ENCODE data around the gene PIBF1.
"Not testable (repeated sequence)": the region's sequence is repeated elsewhere in the genome, so short reads cannot be mapped to it uniquely, and the experiment has no call there.

PIBF1 gene

DNA sequence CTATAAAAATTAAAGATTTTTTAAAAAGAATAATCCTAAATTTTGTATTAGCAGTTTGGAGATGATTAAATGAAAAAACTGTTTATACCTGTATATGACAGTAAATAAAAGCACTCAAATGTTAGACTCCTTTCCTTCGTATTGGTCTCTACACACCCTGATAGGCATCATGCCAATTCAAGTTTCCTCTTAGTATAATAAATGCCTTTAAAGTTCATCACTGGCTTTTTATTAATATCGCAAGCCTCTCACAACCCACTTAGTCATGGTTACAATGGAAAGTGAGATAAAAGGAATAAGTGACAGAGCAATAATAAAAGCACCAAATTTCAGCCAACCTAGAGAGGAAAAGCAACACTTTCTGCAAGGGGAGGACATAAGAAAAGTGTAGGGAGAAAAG lies 102.2 kb downstream of the PIBF1 start:
- no peak for TF ChIP-seq CTCF (IDR thresholded peaks at IDR 0.05; ENCODE audit: low read depth, low read length)
- H3K4me3 ChIP-seq (ENCODE audit: low read depth, low read length), result no peak overlapping the region

- H3K4me3 ChIP-seq (ENCODE audit: low read depth, low read length), result no peak overlapping the region
- TF ChIP-seq CTCF (IDR thresholded peaks at IDR 0.05; ENCODE audit: low read depth, low read length), result no peak
Observed at GRCh38 chr13:72886272-72887067, 104.5 kb downstream of the PIBF1 start.

DNA sequence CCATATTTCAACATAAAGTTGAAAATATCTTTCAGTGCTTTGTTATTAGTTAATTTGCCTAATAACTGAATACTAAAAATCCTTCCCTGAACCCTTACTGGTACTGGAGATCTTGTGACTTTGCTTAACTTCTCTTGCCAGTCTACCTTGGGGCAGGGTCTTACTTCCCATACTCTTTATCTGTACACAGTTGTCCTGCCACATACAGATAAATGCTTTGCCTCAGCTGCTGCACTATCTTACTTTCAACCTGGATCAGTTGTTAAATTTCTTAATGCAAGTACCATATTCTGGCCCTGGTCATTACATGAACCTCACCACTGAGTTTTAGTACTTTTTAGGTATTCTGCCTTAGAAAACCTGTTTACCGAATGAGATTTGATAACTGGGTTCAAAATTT lies 107.6 kb downstream of the PIBF1 start:
- no peak for TF ChIP-seq CTCF (IDR thresholded peaks at IDR 0.05; ENCODE audit: low read depth, low read length)

GRCh38 chr13:72890546-72890945 lies 108.6 kb downstream of the PIBF1 start:
- TF ChIP-seq CTCF (IDR thresholded peaks at IDR 0.05; ENCODE audit: low read depth, low read length), result no peak

More for the DNA sequence above, 107.6 kb downstream of the PIBF1 start:
- H3K4me3 ChIP-seq (ENCODE audit: low read depth, low read length), result no peak overlapping the region

DNA sequence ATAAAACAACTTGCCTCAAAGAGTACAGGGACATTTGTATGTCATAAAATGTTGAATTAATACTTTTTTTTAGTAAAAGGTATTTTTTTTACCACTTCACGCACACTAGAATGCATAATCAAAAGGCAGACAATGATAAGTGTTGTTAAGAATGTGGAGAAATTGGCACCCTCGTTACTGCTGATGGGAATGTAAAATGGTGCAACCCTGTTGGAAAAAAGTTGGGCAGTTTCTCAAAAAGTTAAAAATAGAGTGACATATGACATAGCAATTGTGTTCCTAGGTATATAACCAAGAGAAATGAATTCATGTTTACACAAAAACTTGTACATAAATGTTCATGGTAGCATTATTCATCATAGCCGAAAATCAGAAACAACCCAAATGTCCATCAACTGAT lies 109.5 kb downstream of the PIBF1 start:
- no peak overlapping the region for H3K4me3 ChIP-seq (ENCODE audit: low read depth, low read length)
- no peak for TF ChIP-seq CTCF (IDR thresholded peaks at IDR 0.05; ENCODE audit: low read depth, low read length)

More at GRCh38 chr13:72890546-72890945, 108.6 kb downstream of the PIBF1 start:
- H3K4me3 ChIP-seq (ENCODE audit: low read depth, low read length), result no peak overlapping the region

- H3K4me3 ChIP-seq (ENCODE audit: low read depth, low read length), result no peak overlapping the region
- no peak for TF ChIP-seq CTCF (IDR thresholded peaks at IDR 0.05; ENCODE audit: low read depth, low read length)
Observed at GRCh38 chr13:72896869-72897268, 114.9 kb downstream of the PIBF1 start.

DNA sequence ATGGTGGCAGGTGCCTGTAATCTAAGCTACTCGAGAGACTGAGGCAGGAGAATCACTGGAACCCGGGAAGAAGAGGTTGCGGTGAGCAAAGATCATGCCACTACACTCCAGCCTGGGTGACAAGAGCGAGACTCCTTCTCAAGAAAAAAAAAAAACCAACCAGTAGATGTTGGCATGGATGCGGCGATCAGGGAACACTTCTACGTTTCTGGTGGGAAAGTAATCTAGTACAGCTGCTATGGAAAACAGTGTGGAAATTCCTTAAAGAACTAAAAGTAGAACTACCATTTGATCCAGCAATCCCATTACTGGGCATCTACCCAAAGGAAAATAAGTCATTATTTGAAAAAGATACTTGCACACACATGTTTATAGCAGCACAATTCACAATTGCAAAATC lies 119.6 kb downstream of the PIBF1 start:
- H3K4me3 ChIP-seq (ENCODE audit: low read depth, low read length), result not testable (repeated sequence)

DNA sequence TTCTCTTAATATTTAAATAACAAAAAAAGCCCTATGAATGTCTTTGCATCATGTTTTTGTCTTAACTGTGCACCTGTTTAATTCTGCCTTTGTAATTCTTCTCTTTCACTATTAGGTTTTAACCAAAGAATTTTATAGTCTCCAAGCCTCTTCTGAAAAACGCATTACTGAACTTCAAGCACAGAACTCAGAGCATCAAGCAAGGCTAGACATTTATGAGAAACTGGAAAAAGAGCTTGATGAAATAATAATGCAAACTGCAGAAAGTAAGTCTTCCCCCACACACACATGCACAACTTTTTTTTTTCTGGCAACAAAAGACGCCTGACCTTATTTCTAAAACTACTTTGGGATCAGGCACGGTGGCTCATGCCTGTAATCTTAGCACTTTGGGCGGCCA lies 126.5 kb downstream of the PIBF1 start:
- no peak for TF ChIP-seq CTCF (IDR thresholded peaks at IDR 0.05; ENCODE audit: low read depth, low read length)
- no peak overlapping the region for H3K4me3 ChIP-seq (ENCODE audit: low read depth, low read length)
